SH-SY5Y (cell line): ENCODE data around the gene HOOK2.
A peak's percentile ranks its signal among the peaks of the same experiment; 100 is the strongest.

Experiments used
- GATA2 ChIP-seq: IDR thresholded peaks from 2 replicates; pipeline ENCODE4 v1.6.1; 2011; ENCODE audit warnings: mild to moderate bottlenecking, low read depth, low read length
- GATA3 ChIP-seq: IDR thresholded peaks from 2 replicates; pipeline ENCODE4 v1.6.1; 2011; ENCODE audit warnings: low read depth, mild to moderate bottlenecking, low read length, moderate library complexity

HOOK2 gene

DNA sequence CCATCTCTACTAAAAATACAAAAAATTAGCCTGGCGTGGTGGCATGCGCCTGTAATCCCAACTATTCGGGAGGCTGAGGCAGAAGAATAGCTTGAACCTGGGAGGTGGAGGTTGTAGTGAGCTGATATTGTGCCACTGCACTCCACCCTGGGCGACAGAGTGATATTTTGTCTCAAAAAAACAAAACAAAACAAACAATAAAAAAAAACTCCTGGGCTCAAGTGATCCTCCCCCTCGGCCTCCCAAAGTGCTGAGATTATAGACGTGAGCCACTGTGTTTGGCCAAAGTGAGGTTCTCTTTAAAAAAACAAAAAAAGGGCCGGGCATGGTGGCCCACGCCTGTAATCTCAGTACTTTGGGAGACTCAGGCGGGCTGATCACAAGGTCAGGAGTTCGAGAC, 12.1 kb upstream of the HOOK2 start:
- no peak for TF ChIP-seq GATA3
- no peak for TF ChIP-seq GATA2

DNA sequence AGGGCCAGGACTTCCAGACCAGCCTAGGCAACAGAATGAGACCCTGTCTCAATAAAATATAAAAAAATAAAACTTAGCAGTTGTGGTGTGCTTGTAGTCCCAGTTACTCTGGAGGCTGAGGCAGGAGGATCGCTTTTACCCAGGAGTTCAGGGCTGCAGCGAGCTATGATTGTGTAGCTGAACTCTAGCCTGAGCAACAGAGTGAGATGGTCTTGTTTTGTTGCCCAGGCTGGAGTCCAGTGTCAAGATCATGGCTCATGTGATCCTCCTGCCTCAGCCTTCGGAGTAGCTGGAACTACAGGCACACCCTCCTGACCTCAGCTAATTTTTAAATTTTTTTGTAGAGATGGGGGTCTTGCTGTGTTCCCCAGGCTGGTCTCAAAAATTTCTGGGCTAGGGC, 11.6 kb upstream of the HOOK2 start:
- TF ChIP-seq GATA2 (no peak), GATA3 (no peak)

DNA sequence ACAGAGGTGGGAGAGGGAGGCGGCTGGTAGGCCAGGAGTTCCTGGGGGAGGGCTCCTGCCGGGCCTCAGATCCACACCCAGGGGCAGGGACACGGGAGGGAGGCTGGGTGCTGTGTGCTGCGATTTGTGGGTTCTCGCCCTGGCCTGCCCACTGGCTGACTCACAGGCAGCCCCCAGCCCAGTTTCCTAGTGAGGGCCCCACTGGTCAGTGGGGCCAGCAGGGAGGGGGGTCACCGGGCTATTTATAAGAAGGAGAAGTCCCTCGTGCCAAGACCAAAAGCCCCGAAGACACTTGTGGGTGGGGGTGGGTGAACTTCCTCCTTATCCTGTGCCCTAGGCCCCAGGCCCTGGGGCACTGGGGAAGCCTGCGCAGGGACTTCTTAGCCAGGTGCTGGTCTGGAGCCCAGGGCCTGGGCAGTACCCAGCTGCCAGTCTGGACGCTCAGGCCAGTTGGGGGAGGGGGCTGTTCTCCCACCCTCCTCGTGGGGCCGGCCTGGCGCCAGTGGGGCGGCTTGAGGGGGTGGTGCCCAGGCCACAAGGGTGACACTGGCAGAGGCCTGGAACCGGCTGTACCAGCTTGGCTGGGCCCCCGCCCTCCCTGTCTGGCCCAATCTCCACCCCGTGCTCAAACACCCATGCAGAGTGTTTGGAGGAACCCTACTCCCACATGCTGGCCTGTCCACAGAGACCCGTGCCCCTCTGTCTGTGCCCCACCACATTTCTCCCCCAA, 11.0 kb upstream of the HOOK2 start:
- no peak for TF ChIP-seq GATA2
- TF ChIP-seq GATA3, result no peak

DNA sequence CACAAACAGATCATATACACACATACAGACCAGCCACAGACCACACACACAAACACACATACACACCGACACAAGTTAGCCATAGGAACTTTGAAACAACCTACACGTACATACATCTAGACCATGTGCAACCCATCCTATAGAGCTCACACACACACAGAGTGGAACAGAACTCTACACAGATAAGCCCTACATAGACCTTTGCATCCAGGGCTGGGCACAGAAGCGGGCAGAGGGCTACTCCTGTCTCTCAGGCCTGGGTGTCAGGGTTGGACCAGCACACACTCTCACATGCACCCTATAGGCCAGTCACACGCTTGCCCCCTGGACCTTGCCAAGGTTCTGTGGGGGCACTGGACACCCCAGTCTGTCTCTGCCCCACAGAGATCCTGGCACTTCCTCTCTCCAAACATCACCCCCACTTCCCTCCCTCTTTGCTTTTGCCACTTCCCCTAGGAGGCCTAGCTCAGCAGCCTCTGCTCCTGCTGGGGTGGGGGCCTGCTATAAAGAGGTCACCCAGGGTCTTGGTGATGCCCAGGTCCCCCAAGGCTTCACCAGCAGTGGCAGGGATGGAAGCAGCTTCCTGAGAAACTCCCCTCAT, 10.2 kb upstream of the HOOK2 start:
- TF ChIP-seq GATA2 (no peak), GATA3 (no peak)

DNA sequence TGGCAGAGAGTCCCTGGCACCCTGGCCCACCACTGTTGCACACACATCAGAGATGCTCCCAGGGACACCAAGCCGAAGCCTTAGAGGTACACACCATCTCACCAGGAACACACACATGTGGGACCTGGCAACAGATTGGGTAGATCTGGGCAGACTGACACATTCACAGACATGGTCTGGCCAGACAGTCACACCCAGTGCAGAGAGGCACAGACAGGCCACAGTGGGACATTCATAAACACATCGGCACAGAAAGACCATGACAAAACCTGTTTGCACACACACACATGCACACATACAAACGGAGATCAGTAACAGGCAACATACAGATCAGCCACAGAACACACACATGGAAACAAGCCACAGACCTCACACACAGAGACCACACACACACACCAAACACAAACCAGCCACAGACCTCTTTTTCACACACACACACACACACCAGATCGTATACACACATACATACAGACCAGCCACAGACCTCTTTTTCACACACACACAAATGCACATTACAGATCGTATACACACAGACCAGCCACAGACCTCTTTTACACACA, 9.6 kb upstream of the HOOK2 start:
- TF ChIP-seq GATA2 (no peak), GATA3 (no peak)

DNA sequence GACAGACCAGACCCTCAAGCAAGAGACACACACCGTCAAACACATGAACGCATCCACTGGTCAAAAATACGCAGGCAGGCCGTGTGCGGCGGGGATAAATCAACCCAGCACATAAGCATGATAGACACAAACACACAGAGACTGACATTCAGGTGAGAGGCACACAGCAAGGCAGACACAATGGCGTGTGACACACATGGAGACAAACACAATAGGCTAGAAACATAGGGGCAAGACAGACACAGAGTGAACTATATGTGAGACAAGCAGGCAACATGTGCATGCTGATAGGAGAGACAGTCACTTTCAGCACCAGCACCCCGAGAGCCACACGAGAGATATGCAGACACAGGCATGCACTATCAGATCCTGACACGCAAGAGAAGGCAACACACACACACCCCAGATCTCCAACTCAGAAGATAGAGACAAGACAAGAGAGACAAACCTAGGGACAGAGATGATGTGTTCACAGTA, 9.1 kb upstream of the HOOK2 start:
- TF ChIP-seq GATA2 (peak; percentile 63), GATA3 (no peak)

DNA sequence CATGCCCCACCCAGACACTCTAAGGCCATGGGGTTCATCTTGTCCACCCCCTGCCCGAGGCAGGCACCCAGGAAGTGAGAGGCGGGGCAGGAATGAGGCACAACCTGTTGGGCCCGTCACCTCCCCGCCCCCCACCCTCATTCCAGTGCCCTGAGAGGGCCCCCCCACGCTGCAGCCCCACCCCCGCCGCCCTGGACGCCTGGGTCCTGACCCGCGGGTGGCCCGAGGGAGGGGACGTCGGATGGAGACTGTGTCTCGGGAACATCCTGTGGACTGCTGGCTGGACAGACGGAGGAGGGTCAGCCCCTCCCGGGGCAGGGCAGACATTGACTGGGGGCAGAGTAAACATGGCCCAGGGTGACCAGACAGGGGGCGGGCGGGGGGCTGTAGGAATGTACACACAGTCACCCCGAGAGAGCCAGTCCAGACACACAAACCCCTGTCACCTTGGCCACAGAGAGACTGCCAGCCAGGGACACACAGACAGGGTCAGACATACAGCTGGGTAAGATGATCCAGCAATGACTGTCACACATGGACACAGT, 8.6 kb upstream of the HOOK2 start:
- TF ChIP-seq GATA3, result no peak
- TF ChIP-seq GATA2, result no peak

DNA sequence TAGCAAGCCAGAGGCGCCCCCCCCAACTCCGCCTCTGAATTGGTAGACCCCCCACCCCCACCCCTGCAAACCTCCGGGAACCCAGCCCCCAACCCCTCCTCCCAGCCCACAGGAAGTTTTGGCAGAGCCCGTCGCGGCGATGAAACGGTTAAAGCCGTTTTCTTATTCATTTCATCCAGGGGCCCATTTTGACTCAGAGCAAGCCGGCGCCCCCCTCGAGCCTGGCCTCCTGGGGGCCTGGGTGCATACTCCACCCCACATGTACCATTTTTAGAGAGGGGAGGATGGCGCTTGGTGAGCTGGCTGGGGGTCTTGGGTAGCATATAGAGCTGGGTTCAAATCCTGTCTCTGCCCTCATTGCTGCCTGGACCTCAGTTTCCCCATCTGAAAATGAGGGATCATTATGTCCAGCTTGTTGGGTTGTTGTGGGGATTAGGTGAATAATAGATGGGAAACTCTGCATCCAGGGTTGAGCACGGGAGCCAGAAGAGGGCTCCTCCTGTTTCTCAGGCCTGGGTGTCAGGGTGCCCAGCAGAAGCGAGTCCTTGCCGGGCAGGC, 8.0 kb upstream of the HOOK2 start:
- TF ChIP-seq GATA3 (no peak), GATA2 (no peak)

DNA sequence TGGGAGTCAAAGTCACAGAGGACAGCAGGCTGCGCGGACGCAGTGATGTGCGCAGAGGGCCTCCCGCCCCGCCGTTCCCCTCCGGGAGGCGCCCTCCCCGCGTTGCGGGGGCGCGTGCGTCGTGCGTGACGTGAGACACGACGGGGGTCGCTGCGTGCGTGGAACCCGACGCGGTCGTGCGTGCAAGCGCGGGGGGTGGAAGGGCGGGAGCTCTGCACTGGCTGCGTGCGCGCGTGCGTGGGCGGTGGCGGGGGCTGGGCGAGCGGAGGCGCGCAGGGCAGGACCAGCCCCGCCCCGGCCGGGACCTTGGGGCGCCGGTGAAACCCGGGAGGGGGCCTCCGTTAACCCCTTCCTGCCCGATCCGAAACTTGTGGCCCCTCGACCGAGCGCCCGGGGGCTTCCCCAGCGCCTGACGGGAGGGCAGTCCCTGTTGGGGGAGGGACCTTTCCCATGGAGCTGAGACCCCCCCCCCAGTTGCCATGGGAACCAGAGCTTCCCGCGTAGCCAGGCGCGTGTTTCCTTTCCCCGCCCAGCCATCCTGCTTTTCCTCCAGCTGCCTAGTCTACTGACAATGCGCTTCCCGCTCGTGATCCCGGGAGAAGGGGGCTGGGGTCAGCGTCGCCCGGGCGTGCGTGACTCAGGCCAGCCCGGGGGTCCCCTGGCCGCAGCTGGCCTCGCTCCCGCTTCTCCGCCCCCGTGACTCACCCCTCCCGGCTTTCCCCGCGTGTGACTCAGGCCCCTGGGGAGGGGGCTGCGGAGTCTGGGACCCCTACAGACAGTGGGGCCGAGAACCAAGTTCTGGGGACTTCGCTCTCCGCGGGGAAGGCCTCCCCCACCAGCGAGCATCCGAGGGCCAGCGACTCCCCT, 7.3 kb upstream of the HOOK2 start:
- TF ChIP-seq GATA3 (no peak), GATA2 (no peak)

DNA sequence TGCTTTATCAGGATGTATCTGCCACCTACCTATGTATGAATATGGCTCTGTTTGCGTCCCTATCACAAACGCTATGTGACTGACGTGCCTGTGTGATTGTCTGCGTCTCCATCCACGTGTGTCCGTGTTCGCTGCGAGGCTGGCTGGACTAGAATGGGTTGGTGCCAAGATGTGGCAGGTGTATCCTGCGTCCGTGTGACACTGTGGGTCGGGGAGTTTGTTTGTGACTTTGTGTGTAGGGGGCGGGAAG, 6.7 kb upstream of the HOOK2 start:
- no peak for TF ChIP-seq GATA2
- TF ChIP-seq GATA3, result no peak

DNA sequence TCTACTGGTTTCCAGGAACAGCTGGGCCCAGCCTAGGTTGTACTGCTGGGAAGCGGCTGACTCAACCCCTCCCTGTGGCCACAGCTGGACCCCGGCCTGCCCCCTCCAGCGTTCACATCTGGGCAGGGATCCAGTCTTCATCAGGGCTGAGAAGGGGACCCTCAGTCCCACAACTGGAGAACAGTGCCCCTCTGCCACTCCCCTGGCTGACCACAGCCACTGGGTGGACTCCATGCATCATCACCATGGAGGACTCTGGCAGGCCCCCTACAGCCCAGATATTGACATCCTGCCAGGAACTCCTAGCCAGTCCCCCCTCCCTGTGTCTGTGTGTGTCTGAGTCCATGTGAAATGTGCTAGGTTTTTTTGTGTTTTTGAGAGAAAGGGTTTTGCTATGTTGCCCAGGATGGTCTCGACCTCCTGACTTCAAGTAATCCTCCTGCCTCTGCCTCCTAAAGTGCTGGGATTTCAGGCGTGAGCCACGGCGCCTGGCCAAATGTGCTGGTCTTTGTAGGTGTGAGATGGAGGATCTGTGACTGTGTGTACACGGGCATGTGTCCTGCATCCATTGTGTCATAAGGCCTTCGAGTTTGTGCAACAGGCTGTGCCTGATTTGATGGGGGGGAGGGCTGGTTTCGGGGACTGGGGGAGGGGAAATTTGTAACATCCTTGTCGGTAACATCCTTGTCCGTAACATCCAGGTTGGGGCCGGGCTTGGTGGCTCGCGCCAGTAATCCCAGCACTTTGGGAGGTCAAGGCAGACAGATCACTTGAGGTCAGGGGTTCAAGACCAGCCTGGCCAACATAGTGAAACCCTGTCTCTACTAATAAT, 4.0 kb upstream of the HOOK2 start:
- no peak for TF ChIP-seq GATA3
- TF ChIP-seq GATA2, result no peak

DNA sequence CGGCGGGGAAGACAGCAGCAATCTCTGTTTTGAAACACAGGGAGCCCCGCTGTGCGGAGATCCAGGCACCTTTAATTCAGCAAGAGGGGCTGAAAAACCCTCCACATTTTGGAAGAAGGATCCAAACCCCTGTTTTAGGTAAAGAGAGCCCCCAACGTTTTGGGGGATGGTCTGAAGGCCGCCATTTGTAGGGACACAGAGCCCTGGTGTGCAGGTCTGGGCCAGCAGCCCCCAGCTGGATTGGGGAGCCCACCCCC, 3.5 kb upstream of the HOOK2 start:
- TF ChIP-seq GATA3, result no peak
- TF ChIP-seq GATA2, result no peak
